ENCODE measurements around the gene CDC42BPB.
A peak's percentile ranks its signal among the peaks of the same experiment; 100 is the strongest.

The CDC42BPB gene

GRCh38 chr14:102907980-102908730, 149.2 kb downstream of the CDC42BPB start:
- in situ Hi-C loops (cut with MboI; ENCODE audit: low sequenced_read_pairs, unreplicated experiment) = no loop called here
- TF ChIP-seq CTCF (IDR thresholded peaks at IDR 0.05; ENCODE audit: borderline replicate concordance, control extremely low read depth, extremely low read depth, insufficient read depth, missing control alignments) = no peak
- no peak for DNase-seq (ENCODE audit: low spot score)

- DNase-seq (ENCODE audit: low spot score) = peak; percentile 27
- no peak for TF ChIP-seq CTCF (IDR thresholded peaks at IDR 0.05; ENCODE audit: borderline replicate concordance, control extremely low read depth, extremely low read depth, insufficient read depth, missing control alignments)
- in situ Hi-C loops (cut with MboI; ENCODE audit: low sequenced_read_pairs, unreplicated experiment) = no loop called here
Observed at GRCh38 chr14:102907303-102907844, 150.0 kb downstream of the CDC42BPB start.

GRCh38 chr14:102906616-102907302, 150.6 kb downstream of the CDC42BPB start:
- DNase-seq (ENCODE audit: low spot score) = peak; percentile 33
- in situ Hi-C loops (cut with MboI; ENCODE audit: low sequenced_read_pairs, unreplicated experiment) = no loop called here
- TF ChIP-seq CTCF (IDR thresholded peaks at IDR 0.05; ENCODE audit: borderline replicate concordance, control extremely low read depth, extremely low read depth, insufficient read depth, missing control alignments) = no peak

- TF ChIP-seq CTCF (IDR thresholded peaks at IDR 0.05; ENCODE audit: borderline replicate concordance, control extremely low read depth, extremely low read depth, insufficient read depth, missing control alignments) = no peak
- in situ Hi-C loops (cut with MboI; ENCODE audit: low sequenced_read_pairs, unreplicated experiment) = no loop called here
- DNase-seq (ENCODE audit: low spot score) = no peak
Observed at GRCh38 chr14:102905116-102906108, 151.9 kb downstream of the CDC42BPB start.

GRCh38 chr14:102903889-102904512, 153.3 kb downstream of the CDC42BPB start:
- no peak for TF ChIP-seq CTCF (IDR thresholded peaks at IDR 0.05; ENCODE audit: borderline replicate concordance, control extremely low read depth, extremely low read depth, insufficient read depth, missing control alignments)
- in situ Hi-C loops (cut with MboI; ENCODE audit: low sequenced_read_pairs, unreplicated experiment) = no loop called here
- DNase-seq (ENCODE audit: low spot score) = no peak

All from GM13976 (cell line).